ENCODE results near the gene RAB11FIP4. TPM values are rescaled to one million over a fixed set of nuclear protein-coding genes. Genes with fewer than 3 reads are reported as not detected.

The RAB11FIP4 gene
- total and polyA plus RNA-seq, 10 of the 15 experiments (the other 5 are each of a cell fraction or from before 2014, with no cell fraction given): 1.4 to 27.0 (median 17.6) TPM

DNA sequence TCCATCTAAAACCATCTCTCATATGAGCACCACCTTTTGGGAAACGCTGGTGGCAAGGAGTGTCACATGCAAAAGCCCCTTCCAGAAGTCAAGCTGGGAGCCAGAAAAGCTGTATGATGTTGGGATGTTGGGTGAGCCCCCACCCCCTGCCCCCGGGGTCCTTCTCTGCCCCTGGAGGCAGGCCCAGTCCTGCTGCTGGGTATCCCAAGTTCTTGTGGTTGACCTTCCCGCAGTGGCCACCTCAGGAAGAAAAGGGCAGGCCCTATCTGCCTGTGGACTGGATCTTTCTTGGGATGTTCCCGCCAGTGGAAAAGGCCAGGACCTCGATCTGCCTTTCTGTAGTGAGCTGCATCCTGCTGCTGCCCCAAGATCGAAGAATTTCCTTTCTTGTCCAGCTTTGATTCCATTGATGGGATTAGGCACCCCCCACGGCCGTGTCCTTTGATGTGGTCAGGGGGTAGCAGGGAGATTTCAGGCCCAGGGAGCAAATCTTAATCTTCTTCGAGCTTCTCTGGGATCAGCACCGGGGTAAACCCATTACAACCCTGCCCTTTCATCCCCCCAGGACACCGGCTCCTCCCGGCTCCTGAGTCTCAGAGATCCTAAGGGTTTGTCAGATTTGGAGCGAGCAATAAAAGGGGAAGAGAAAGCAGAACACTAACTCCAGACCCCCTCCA lies 165.6 kb downstream of the RAB11FIP4 start:
- no TSS peak for BruUV-seq (replicated peaks)
- H3K9ac ChIP-seq (ENCODE audit: control insufficient read depth, insufficient read depth, low read length): no peak overlapping the region
- H3K27ac ChIP-seq (ENCODE audit: control insufficient read depth, insufficient read depth): no peak overlapping the region
- peaks cover 0 to 7% of the 10 kb centered on the region in 2 experiments; a peak in 3 of 4 replicates for H3K27me3 ChIP-seq (replicated peaks in 1 of 2; ENCODE audit: control insufficient read depth in 2 of 2, insufficient read depth in 2 of 2, low read length in 1 of 2)
- H3K4me3 ChIP-seq: no peak overlapping the region
- 52% methylated on average over 13 of the region's 13 CpGs for WGBS (ENCODE audit: insufficient coverage, insufficient replicate concordance, low lambda C conversion rate, missing lambda C conversion rate)
- ChIA-PET CTCF (interaction anchor here (0.7 to 6.4 kb wide), 4 partner anchors 13 to 285 kb away, joined by 3 to 55 read pairs (median 5); no protein-coding TSS in a partner anchor), POLR2A (interaction anchor here (1.3 kb wide), 1 partner anchor 9 kb away, joined by 3 read pairs; no protein-coding TSS in a partner anchor), SMC1A (ENCODE audit: uncharacterized antibody, unreplicated experiment) (interaction anchor here (0.7 to 2.5 kb wide), 5 partner anchors 19 to 285 kb away, joined by 3 to 15 read pairs (median 4); no protein-coding TSS in a partner anchor), RAD21 (ENCODE audit: unreplicated experiment) (interaction anchor here (1.1 to 1.9 kb wide), 4 partner anchors 13 to 285 kb away, joined by 3 to 14 read pairs (median 3); no protein-coding TSS in a partner anchor)
- H2AFZ ChIP-seq (ENCODE audit: control insufficient read depth, low read depth, low read length): no peak overlapping the region
- H3K36me3 ChIP-seq (ENCODE audit: control insufficient read depth in 2 of 2, insufficient read depth in 2 of 2, low read length in 1 of 2): no peaks in the 10 kb centered on the region
- TF ChIP-seq ZNF622 (IDR thresholded peaks at IDR 0.05) (no peak), PBX3 (IDR thresholded peaks at IDR 0.05; ENCODE audit: insufficient replicate concordance, low read depth, low read length) (no peak), NR2C1 (IDR thresholded peaks at IDR 0.05) (no peak), CBX3 (IDR thresholded peaks at IDR 0.05; ENCODE audit: borderline replicate concordance, low read depth) (no peak), PRDM15 (CRISPR knock-in tag; IDR thresholded peaks at IDR 0.05) (no peak), NBN (IDR thresholded peaks at IDR 0.05) (no peak), NFYB (IDR thresholded peaks at IDR 0.05; ENCODE audit: insufficient read depth, low read depth, low read length) (no peak), POLR2A (IDR thresholded peaks at IDR 0.05; ENCODE audit: low read depth, low read length) (no peak)
- TF ChIP-seq, protein P1, sequence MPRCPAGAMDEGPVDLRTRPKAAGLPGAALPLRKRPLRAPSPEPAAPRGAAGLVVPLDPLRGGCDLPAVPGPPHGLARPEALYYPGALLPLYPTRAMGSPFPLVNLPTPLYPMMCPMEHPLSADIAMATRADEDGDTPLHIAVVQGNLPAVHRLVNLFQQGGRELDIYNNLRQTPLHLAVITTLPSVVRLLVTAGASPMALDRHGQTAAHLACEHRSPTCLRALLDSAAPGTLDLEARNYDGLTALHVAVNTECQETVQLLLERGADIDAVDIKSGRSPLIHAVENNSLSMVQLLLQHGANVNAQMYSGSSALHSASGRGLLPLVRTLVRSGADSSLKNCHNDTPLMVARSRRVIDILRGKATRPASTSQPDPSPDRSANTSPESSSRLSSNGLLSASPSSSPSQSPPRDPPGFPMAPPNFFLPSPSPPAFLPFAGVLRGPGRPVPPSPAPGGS (IDR thresholded peaks at IDR 0.05; ENCODE audit: borderline replicate concordance, insufficient read depth, low read depth, low read length, poor library complexity, severe bottlenecking): no peak
- TF ChIP-seq, protein P2, sequence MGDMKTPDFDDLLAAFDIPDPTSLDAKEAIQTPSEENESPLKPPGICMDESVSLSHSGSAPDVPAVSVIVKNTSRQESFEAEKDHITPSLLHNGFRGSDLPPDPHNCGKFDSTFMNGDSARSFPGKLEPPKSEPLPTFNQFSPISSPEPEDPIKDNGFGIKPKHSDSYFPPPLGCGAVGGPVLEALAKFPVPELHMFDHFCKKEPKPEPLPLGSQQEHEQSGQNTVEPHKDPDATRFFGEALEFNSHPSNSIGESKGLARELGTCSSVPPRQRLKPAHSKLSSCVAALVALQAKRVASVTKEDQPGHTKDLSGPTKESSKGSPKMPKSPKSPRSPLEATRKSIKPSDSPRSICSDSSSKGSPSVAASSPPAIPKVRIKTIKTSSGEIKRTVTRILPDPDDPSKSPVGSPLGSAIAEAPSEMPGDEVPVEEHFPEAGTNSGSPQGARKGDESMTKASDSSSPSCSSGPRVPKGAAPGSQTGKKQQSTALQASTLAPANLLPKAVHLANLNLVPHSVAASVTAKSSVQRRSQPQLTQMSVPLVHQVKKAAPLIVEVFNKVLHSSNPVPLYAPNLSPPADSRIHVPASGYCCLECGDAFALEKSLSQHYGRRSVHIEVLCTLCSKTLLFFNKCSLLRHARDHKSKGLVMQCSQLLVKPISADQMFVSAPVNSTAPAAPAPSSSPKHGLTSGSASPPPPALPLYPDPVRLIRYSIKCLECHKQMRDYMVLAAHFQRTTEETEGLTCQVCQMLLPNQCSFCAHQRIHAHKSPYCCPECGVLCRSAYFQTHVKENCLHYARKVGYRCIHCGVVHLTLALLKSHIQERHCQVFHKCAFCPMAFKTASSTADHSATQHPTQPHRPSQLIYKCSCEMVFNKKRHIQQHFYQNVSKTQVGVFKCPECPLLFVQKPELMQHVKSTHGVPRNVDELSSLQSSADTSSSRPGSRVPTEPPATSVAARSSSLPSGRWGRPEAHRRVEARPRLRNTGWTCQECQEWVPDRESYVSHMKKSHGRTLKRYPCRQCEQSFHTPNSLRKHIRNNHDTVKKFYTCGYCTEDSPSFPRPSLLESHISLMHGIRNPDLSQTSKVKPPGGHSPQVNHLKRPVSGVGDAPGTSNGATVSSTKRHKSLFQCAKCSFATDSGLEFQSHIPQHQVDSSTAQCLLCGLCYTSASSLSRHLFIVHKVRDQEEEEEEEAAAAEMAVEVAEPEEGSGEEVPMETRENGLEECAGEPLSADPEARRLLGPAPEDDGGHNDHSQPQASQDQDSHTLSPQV (IDR thresholded peaks at IDR 0.05): no peak
- in situ Hi-C loops (cut with MboI) (loop anchor here (5.0 kb wide), 1 partner anchor 285 kb away; no protein-coding TSS in a partner anchor), intact Hi-C loops (cut with micrococcal nuclease; ENCODE audit: unreplicated experiment) (no loop called here)
- FAIRE-seq (no peak), ATAC-seq (no peak), DNase-seq (ENCODE audit: low read depth, low spot score) (no peak)
- no peaks in the 10 kb centered on the region for H3K79me2 ChIP-seq (ENCODE audit: control insufficient read depth, insufficient read depth, low read length)
- H3K4me2 ChIP-seq (ENCODE audit: control insufficient read depth, insufficient read depth): no peak overlapping the region
- no peaks in the 10 kb centered on the region for H3K9me3 ChIP-seq (replicated peaks; ENCODE audit: control insufficient read depth, insufficient read depth, low read length)
- H4K20me1 ChIP-seq (ENCODE audit: control insufficient read depth, insufficient read depth): peaks cover 3% of the 10 kb centered on the region; the same call in 1 of the 2 replicates
- no peaks in the 10 kb centered on the region for H3K4me1 ChIP-seq (ENCODE audit: control insufficient read depth, insufficient read depth, low read length)
